Measurements from ENCODE around the gene SLC47A2. TPM values are rescaled to one million over a fixed set of nuclear protein-coding genes. Genes with fewer than 3 reads are reported as not detected.
A peak's percentile ranks its signal among the peaks of the same experiment; 100 is the strongest.

SLC47A2 gene
- total and polyA plus RNA-seq, 2 of the 13 experiments (the other 11 are each of a cell fraction or from before 2014, with no cell fraction given), result 0.04 TPM; not detected in 1

- no peak for FAIRE-seq
- Histone ChIP-seq H3K36me3 (replicated peaks in 1 of 2; ENCODE audit: control insufficient read depth in 1 of 2, insufficient read depth in 2 of 2, low read length in 2 of 2) (peaks cover 17 to 48% of the 10 kb centered on the region in 2 experiments), H3K4me3 (replicated peaks in 1 of 3; ENCODE audit: insufficient read depth in 1 of 3, low read depth in 2 of 3, low read length in 3 of 3) (no peak overlapping the region), H3K9me3 (ENCODE audit: low read length) (no peaks in the 10 kb centered on the region), H4K20me1 (ENCODE audit: insufficient read depth, low read length) (no peaks in the 10 kb centered on the region), H3K4me2 (ENCODE audit: low read depth, low read length) (no peak overlapping the region), H3K79me2 (ENCODE audit: insufficient read depth, low read length) (peaks cover 25% of the 10 kb centered on the region), H3K4me1 (ENCODE audit: insufficient read depth, low read length) (peaks cover 78% of the 10 kb centered on the region), H3K27me3 (ENCODE audit: control insufficient read depth in 1 of 2, insufficient read depth in 2 of 2, low read length in 2 of 2) (no peaks in the 10 kb centered on the region), H3K27ac (ENCODE audit: extremely low read length, insufficient read depth, low read length) (no peak overlapping the region), H3K9ac (ENCODE audit: insufficient read depth, low read depth, low read length) (no peak overlapping the region), H2AFZ (ENCODE audit: low read length) (no peak overlapping the region)
- WGBS (ENCODE audit: low lambda C conversion rate), result 96% methylated on average over 6 of the region's 6 CpGs
- TF ChIP-seq E2F5 (CRISPR knock-in tag; conservative IDR thresholded peaks at IDR 0.05), result no peak
- TF ChIP-seq MAFF (IDR thresholded peaks at IDR 0.05; ENCODE audit: low read depth, low read length), result peak; percentile 80
- TF ChIP-seq HDAC6 (IDR thresholded peaks at IDR 0.05; ENCODE audit: low read depth, low read length), result no peak
- TF ChIP-seq CENPX (CRISPR knock-in tag; IDR thresholded peaks at IDR 0.05), result no peak
- TF ChIP-seq MAFK (conservative IDR thresholded peaks at IDR 0.05 in 1 of 2, IDR thresholded peaks at IDR 0.05 in 1 of 2; ENCODE audit: low read length in 2 of 2), result peak; percentile 83 to 87
- no peak for TF ChIP-seq POLR2AphosphoS5 (IDR thresholded peaks at IDR 0.05; ENCODE audit: low read depth, low read length)
- no peak for TF ChIP-seq ZNF569 (CRISPR knock-in tag; IDR thresholded peaks at IDR 0.05; ENCODE audit: borderline replicate concordance)
- TF ChIP-seq ZNF580 (CRISPR knock-in tag; IDR thresholded peaks at IDR 0.05; ENCODE audit: borderline replicate concordance, low read depth), result no peak
- no peak for TF ChIP-seq HMG20A (CRISPR knock-in tag; IDR thresholded peaks at IDR 0.05; ENCODE audit: borderline replicate concordance)
- no peak for TF ChIP-seq RERE (CRISPR knock-in tag; IDR thresholded peaks at IDR 0.05; ENCODE audit: low read depth)
- no peak for TF ChIP-seq ZNF839 (CRISPR knock-in tag; IDR thresholded peaks at IDR 0.05; ENCODE audit: borderline replicate concordance)
- TF ChIP-seq IKZF4 (CRISPR knock-in tag; IDR thresholded peaks at IDR 0.05; ENCODE audit: borderline replicate concordance, low read depth, not compliant biosample characterization), result no peak
- TF ChIP-seq PAXIP1 (CRISPR knock-in tag; conservative IDR thresholded peaks at IDR 0.05), result no peak
- TF ChIP-seq ZNF326 (CRISPR knock-in tag; IDR thresholded peaks at IDR 0.05; ENCODE audit: borderline replicate concordance), result no peak
- ChIA-PET CTCF (ENCODE audit: low intra/inter-chr PET ratio, low total read pairs) (no interaction called here), POLR2A (interaction anchor here (4.5 to 8.4 kb wide), 2 partner anchors 7 to 15 kb away, joined by 66 to 194 read pairs; partner anchors contain the start of gene ALDH3A2)
- intact Hi-C loops (cut with micrococcal nuclease; ENCODE audit: unreplicated experiment) (no loop called here), in situ Hi-C loops (cut with HindIII; ENCODE audit: extremely low pct_ligation_motif_present, low pct_unique_long_range_greater_than_20kb) (no loop called here)
- no TSS peak for BruUV-seq (replicated peaks)
- no peak for ATAC-seq
- no peak for DNase-seq (ENCODE audit: low spot score)
Measured at GRCh38 chr17:19663097-19663496, 53.3 kb downstream of the SLC47A2 start.
